ENCODE data around the gene NCK1. TPM values are rescaled to one million over a fixed set of nuclear protein-coding genes. Genes with fewer than 3 reads are reported as not detected.

The NCK1 gene
- total and polyA plus RNA-seq, 2 of the 13 experiments (the other 11 are each of a cell fraction or from before 2014, with no cell fraction given) = 14.7 to 30.4 TPM

DNA sequence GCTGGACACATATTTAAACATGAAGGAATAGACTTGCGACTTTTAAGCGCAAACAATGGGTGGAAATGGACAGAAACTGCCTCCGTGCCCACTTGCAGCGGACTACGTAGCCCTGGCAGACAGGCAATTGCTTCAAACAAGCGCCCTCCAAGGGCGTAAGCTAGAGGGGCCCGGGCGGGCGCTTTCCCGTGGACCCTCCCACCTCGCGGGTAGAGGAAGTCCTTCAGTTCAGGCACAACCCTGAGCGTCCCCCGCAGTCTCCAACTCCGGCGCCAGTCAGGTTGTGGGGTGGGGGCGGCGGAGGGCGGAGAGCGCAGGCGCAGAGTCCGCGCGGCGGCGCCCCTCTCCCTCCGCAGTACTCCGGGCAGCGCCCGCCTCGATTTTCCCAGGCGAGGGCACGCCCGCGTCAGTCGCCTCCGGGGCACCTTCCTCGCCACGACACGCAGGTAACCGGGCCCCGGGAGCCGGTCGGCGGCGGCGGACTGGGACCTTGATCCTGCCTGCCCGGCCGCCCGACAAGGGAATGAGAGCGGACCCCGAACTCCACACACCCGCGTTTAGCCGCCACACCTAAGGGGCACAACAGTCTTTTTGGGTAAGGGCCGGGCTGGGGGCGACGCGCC is 43.1 kb upstream of the NCK1 start, which contains the start of gene SLC35G2 (continued):
- 0 out of 2 replicates have a peak, but pooled peaks have one; percentile 54 for TF ChIP-seq ELF4 (CRISPR knock-in tag; IDR thresholded peaks at IDR 0.05; ENCODE audit: borderline replicate concordance)
- TF ChIP-seq MZF1 (CRISPR knock-in tag; IDR thresholded peaks at IDR 0.05; ENCODE audit: borderline replicate concordance) = no peak
- TF ChIP-seq ZNF841 (CRISPR knock-in tag; IDR thresholded peaks at IDR 0.05; ENCODE audit: borderline replicate concordance) = no peak
- TF ChIP-seq KDM2A (CRISPR knock-in tag; IDR thresholded peaks at IDR 0.05; ENCODE audit: borderline replicate concordance, low read depth) = no peak
- 0 out of 2 replicates have a peak, but pooled peaks have one; percentile 21 for TF ChIP-seq ZNF225 (CRISPR knock-in tag; IDR thresholded peaks at IDR 0.05)
- TF ChIP-seq, protein P1, sequence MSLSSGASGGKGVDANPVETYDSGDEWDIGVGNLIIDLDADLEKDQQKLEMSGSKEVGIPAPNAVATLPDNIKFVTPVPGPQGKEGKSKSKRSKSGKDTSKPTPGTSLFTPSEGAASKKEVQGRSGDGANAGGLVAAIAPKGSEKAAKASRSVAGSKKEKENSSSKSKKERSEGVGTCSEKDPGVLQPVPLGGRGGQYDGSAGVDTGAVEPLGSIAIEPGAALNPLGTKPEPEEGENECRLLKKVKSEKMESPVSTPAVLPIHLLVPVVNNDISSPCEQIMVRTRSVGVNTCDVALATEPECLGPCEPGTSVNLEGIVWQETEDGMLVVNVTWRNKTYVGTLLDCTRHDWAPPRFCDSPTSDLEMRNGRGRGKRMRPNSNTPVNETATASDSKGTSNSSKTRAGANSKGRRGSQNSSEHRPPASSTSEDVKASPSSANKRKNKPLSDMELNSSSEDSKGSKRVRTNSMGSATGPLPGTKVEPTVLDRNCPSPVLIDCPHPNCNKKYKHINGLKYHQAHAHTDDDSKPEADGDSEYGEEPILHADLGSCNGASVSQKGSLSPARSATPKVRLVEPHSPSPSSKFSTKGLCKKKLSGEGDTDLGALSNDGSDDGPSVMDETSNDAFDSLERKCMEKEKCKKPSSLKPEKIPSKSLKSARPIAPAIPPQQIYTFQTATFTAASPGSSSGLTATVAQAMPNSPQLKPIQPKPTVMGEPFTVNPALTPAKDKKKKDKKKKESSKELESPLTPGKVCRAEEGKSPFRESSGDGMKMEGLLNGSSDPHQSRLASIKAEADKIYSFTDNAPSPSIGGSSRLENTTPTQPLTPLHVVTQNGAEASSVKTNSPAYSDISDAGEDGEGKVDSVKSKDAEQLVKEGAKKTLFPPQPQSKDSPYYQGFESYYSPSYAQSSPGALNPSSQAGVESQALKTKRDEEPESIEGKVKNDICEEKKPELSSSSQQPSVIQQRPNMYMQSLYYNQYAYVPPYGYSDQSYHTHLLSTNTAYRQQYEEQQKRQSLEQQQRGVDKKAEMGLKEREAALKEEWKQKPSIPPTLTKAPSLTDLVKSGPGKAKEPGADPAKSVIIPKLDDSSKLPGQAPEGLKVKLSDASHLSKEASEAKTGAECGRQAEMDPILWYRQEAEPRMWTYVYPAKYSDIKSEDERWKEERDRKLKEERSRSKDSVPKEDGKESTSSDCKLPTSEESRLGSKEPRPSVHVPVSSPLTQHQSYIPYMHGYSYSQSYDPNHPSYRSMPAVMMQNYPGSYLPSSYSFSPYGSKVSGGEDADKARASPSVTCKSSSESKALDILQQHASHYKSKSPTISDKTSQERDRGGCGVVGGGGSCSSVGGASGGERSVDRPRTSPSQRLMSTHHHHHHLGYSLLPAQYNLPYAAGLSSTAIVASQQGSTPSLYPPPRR (CRISPR knock-in tag; IDR thresholded peaks at IDR 0.05; ENCODE audit: borderline replicate concordance) = peak; percentile 47; the same call in 1 of the 2 replicates
- TF ChIP-seq, protein P2, sequence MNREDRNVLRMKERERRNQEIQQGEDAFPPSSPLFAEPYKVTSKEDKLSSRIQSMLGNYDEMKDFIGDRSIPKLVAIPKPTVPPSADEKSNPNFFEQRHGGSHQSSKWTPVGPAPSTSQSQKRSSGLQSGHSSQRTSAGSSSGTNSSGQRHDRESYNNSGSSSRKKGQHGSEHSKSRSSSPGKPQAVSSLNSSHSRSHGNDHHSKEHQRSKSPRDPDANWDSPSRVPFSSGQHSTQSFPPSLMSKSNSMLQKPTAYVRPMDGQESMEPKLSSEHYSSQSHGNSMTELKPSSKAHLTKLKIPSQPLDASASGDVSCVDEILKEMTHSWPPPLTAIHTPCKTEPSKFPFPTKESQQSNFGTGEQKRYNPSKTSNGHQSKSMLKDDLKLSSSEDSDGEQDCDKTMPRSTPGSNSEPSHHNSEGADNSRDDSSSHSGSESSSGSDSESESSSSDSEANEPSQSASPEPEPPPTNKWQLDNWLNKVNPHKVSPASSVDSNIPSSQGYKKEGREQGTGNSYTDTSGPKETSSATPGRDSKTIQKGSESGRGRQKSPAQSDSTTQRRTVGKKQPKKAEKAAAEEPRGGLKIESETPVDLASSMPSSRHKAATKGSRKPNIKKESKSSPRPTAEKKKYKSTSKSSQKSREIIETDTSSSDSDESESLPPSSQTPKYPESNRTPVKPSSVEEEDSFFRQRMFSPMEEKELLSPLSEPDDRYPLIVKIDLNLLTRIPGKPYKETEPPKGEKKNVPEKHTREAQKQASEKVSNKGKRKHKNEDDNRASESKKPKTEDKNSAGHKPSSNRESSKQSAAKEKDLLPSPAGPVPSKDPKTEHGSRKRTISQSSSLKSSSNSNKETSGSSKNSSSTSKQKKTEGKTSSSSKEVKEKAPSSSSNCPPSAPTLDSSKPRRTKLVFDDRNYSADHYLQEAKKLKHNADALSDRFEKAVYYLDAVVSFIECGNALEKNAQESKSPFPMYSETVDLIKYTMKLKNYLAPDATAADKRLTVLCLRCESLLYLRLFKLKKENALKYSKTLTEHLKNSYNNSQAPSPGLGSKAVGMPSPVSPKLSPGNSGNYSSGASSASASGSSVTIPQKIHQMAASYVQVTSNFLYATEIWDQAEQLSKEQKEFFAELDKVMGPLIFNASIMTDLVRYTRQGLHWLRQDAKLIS (CRISPR knock-in tag; IDR thresholded peaks at IDR 0.05) = no peak
- TF ChIP-seq ZNF263 (CRISPR knock-in tag; IDR thresholded peaks at IDR 0.05) = peak; percentile 14; the same call in 1 of the 2 replicates
- TF ChIP-seq, protein P3, sequence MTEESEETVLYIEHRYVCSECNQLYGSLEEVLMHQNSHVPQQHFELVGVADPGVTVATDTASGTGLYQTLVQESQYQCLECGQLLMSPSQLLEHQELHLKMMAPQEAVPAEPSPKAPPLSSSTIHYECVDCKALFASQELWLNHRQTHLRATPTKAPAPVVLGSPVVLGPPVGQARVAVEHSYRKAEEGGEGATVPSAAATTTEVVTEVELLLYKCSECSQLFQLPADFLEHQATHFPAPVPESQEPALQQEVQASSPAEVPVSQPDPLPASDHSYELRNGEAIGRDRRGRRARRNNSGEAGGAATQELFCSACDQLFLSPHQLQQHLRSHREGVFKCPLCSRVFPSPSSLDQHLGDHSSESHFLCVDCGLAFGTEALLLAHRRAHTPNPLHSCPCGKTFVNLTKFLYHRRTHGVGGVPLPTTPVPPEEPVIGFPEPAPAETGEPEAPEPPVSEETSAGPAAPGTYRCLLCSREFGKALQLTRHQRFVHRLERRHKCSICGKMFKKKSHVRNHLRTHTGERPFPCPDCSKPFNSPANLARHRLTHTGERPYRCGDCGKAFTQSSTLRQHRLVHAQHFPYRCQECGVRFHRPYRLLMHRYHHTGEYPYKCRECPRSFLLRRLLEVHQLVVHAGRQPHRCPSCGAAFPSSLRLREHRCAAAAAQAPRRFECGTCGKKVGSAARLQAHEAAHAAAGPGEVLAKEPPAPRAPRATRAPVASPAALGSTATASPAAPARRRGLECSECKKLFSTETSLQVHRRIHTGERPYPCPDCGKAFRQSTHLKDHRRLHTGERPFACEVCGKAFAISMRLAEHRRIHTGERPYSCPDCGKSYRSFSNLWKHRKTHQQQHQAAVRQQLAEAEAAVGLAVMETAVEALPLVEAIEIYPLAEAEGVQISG (CRISPR knock-in tag; IDR thresholded peaks at IDR 0.05) = peak; percentile 46; the same call in 1 of the 2 replicates
- no peak for TF ChIP-seq ELF3 (CRISPR knock-in tag; IDR thresholded peaks at IDR 0.05)
- no peak for TF ChIP-seq NCOR1 (IDR thresholded peaks at IDR 0.05; ENCODE audit: borderline replicate concordance, low read length)
- TF ChIP-seq ZNF550 (CRISPR knock-in tag; IDR thresholded peaks at IDR 0.05; ENCODE audit: borderline replicate concordance) = no peak
- peak; percentile 57; the same call in 1 of the 2 replicates for TF ChIP-seq ZNF816 (CRISPR knock-in tag; IDR thresholded peaks at IDR 0.05; ENCODE audit: borderline replicate concordance)
- TF ChIP-seq ZNF468 (CRISPR knock-in tag; IDR thresholded peaks at IDR 0.05) = no peak
- no peak for TF ChIP-seq ZFP62 (CRISPR knock-in tag; IDR thresholded peaks at IDR 0.05)
- TF ChIP-seq RFX1 (IDR thresholded peaks at IDR 0.05) = no peak
- peak; percentile 74; the same call in 1 of the 2 replicates for TF ChIP-seq ZNF564 (CRISPR knock-in tag; IDR thresholded peaks at IDR 0.05)
- TF ChIP-seq ZNF30 (CRISPR knock-in tag; IDR thresholded peaks at IDR 0.05) = no peak
- TF ChIP-seq CEBPB (IDR thresholded peaks at IDR 0.05; ENCODE audit: borderline replicate concordance, low read depth, low read length) = no peak
